ENCODE measurements around the gene KLHDC2. TPM values are rescaled to one million over a fixed set of nuclear protein-coding genes. Genes with fewer than 3 reads are reported as not detected.
"Not testable (repeated sequence)": the region's sequence is repeated elsewhere in the genome, so short reads cannot be mapped to it uniquely, and the experiment has no call there.

KLHDC2 gene
- total and polyA plus RNA-seq, 7 donors, result 37.4 to 111 (median 80.9) TPM

- Histone ChIP-seq H3K9me3 (no peaks in the 10 kb centered on the region), H3K36me3 (peaks cover 49 to 100% (median 66%) of the 10 kb centered on the region in 4 donors), H3K4me1 (no peaks in the 10 kb centered on the region), H3K4me3 (no peak overlapping the region), H3K27me3 (no peaks in the 10 kb centered on the region), H3K27ac (no peak overlapping the region)
- no peak for DNase-seq
- TF ChIP-seq POLR2A (IDR thresholded peaks at IDR 0.05) (no peak), EP300 (IDR thresholded peaks at IDR 0.05) (no peak), POLR2AphosphoS5 (IDR thresholded peaks at IDR 0.05) (no peak), CTCF (IDR thresholded peaks at IDR 0.05) (no peak)
- WGBS, 2 donors, result 94% methylated on average over 2 of the region's 2 CpGs
- intact Hi-C loops (cut with DNase I), result loop anchor here (10.0 kb wide), 1 partner anchor 336 kb away; the partner anchor contains the start of gene VCPKMT
These were observed 10.5 kb downstream of the KLHDC2 start for GRCh38 chr14:49778421-49778820.

- not testable (repeated sequence) for H3K9me3 ChIP-seq, H3K4me3 ChIP-seq, H3K27me3 ChIP-seq, H3K4me1 ChIP-seq, DNase-seq, H3K27ac ChIP-seq
- H3K36me3 ChIP-seq, result peaks cover 43 to 99% (median 70%) of the 10 kb centered on the region in 4 donors
- WGBS, 2 donors, result 75 to 91% methylated on average over 7 of the region's 7 CpGs
- intact Hi-C loops (cut with DNase I), result loop anchor here (10.0 kb wide), 1 partner anchor 54 kb away; no protein-coding TSS in a partner anchor
These were observed 13.1 kb downstream of the KLHDC2 start for GRCh38 chr14:49781040-49781439.

- Histone ChIP-seq H3K9me3 (no peaks in the 10 kb centered on the region), H3K36me3 (peaks cover 40 to 99% (median 76%) of the 10 kb centered on the region in 4 donors), H3K27me3 (no peaks in the 10 kb centered on the region), H3K27ac (no peak overlapping the region), H3K4me1 (no peaks in the 10 kb centered on the region), H3K4me3 (no peak overlapping the region)
- TF ChIP-seq EP300 (IDR thresholded peaks at IDR 0.05), result no peak
- TF ChIP-seq POLR2AphosphoS5 (IDR thresholded peaks at IDR 0.05), result no peak
- no peak for TF ChIP-seq POLR2A (IDR thresholded peaks at IDR 0.05)
- TF ChIP-seq CTCF (IDR thresholded peaks at IDR 0.05), result no peak
- DNase-seq, result no peak
- 81 to 89% methylated on average over 3 of the region's 3 CpGs for WGBS, 2 donors
- intact Hi-C loops (cut with DNase I), result loop anchor here (10.0 kb wide), 1 partner anchor 51 kb away; no protein-coding TSS in a partner anchor
These were observed 15.6 kb downstream of the KLHDC2 start for GRCh38 chr14:49783394-49784014.

DNA sequence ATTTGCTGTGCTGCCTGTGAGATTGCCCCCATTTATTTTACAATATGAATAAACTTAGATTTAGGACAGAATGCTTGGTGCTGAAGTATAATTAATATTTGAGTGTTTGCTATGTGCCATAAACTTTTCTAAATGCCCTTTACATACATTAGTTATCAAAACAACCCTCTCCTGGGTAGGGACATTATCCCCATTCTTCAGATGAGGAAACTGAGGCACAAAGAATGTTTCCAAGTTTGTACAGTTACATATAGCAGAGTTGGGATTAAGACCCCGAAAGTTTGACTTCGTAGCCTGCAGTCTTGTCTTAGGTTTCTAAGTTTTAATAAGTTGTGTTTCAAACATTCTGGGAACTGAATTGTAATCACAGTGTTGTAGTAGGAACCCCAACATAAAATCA is 18.4 kb downstream of the KLHDC2 start:
- Histone ChIP-seq H3K27me3 (no peaks in the 10 kb centered on the region), H3K9me3 (no peaks in the 10 kb centered on the region), H3K36me3 (peaks cover 23 to 99% (median 64%) of the 10 kb centered on the region in 4 donors), H3K27ac (no peak overlapping the region), H3K4me3 (no peak overlapping the region), H3K4me1 (no peaks in the 10 kb centered on the region)
- intact Hi-C loops (cut with DNase I), result loop anchor here (10.0 kb wide), 1 partner anchor 48 kb away; no protein-coding TSS in a partner anchor
- DNase-seq, result no peak
- WGBS, 2 donors, result 95 to 99% methylated on average over 2 of the region's 2 CpGs
- TF ChIP-seq POLR2AphosphoS5 (IDR thresholded peaks at IDR 0.05) (no peak), CTCF (IDR thresholded peaks at IDR 0.05) (no peak), POLR2A (IDR thresholded peaks at IDR 0.05) (no peak), EP300 (IDR thresholded peaks at IDR 0.05) (no peak)

GRCh38 chr14:49792618-49793017 is 24.7 kb downstream of the KLHDC2 start:
- Histone ChIP-seq H3K9me3 (no peaks in the 10 kb centered on the region), H3K36me3 (peaks cover 9 to 95% (median 50%) of the 10 kb centered on the region in 4 donors), H3K4me1 (no peaks in the 10 kb centered on the region), H3K4me3 (no peak overlapping the region), H3K27me3 (no peaks in the 10 kb centered on the region), H3K27ac (no peak overlapping the region)
- no peak for DNase-seq
- TF ChIP-seq CTCF (IDR thresholded peaks at IDR 0.05), result no peak
- TF ChIP-seq POLR2AphosphoS5 (IDR thresholded peaks at IDR 0.05), result no peak
- TF ChIP-seq EP300 (IDR thresholded peaks at IDR 0.05), result no peak
- TF ChIP-seq POLR2A (IDR thresholded peaks at IDR 0.05), result no peak
- intact Hi-C loops (cut with DNase I), result no loop called here
- WGBS, 2 donors, result 0% methylated on average over 1 of the region's 1 CpG

All from sigmoid colon (tissue), 7 donors.